HepG2 (cell line): Measurements from ENCODE around the gene PHF5A. TPM values are rescaled to one million over a fixed set of nuclear protein-coding genes. Genes with fewer than 3 reads are reported as not detected.

Experiments used
- ARNT2 ChIP-seq: sonication (generic); formaldehyde crosslinking; IDR thresholded peaks from 2 replicates; pipeline ENCODE4 v1.8.0; 2022; ENCODE audit warnings: mild to moderate bottlenecking, low read depth, missing genetic modification reagents, moderate library complexity
- DNMT1 ChIP-seq: sonication (generic); formaldehyde crosslinking; IDR thresholded peaks from 2 replicates; pipeline ENCODE4 v1.5.1; 2020; ENCODE audit warnings: mild to moderate bottlenecking, missing genetic modification reagents
- DR1 ChIP-seq: sonication (generic); formaldehyde crosslinking; IDR thresholded peaks from 2 replicates; pipeline ENCODE4 v1.8.0; 2021; ENCODE audit warnings: mild to moderate bottlenecking, missing genetic modification reagents, inconsistent platforms
- DZIP1 ChIP-seq: sonication (generic); formaldehyde crosslinking; IDR thresholded peaks from 2 replicates; pipeline ENCODE4 v1.5.0; 2020; ENCODE audit warnings: mild to moderate bottlenecking, missing genetic modification reagents
- FOXK2 ChIP-seq: fragments of 450-650 bp; IDR thresholded peaks from 2 replicates; pipeline ENCODE4 v1.6.1; 2016
- FOXO4 ChIP-seq: sonication (generic); formaldehyde crosslinking; conservative IDR thresholded peaks from 2 replicates; pipeline ENCODE4 v1.8.1; 2023; ENCODE audit warnings: missing genetic modification reagents
- GMEB2 ChIP-seq: IDR thresholded peaks from 2 replicates; pipeline ENCODE4 v1.6.1; 2016; ENCODE audit warnings: missing biosample characterization, missing genetic modification reagents, low read depth
- HINFP ChIP-seq: sonication (generic); formaldehyde crosslinking; IDR thresholded peaks from 2 replicates; pipeline ENCODE4 v1.4.0; 2020; ENCODE audit warnings: low read depth, mild to moderate bottlenecking, missing genetic modification reagents
- HMG20A ChIP-seq: IDR thresholded peaks from 2 replicates; pipeline ENCODE4 v1.6.1; 2016; ENCODE audit warnings: borderline replicate concordance
- KLF13 ChIP-seq: sonication (generic); formaldehyde crosslinking; IDR thresholded peaks from 2 replicates; pipeline ENCODE4 v1.4.0; 2020; ENCODE audit warnings: mild to moderate bottlenecking, missing genetic modification reagents
- NCOA5 ChIP-seq: sonication (generic); formaldehyde crosslinking; IDR thresholded peaks from 2 replicates; pipeline ENCODE4 v1.4.0; 2020; ENCODE audit warnings: missing genetic modification reagents
- ONECUT2 ChIP-seq: sonication (generic); formaldehyde crosslinking; IDR thresholded peaks from 2 replicates; pipeline ENCODE4 v1.4.0; 2020; ENCODE audit warnings: missing genetic modification reagents
- PCBP1 ChIP-seq: fragments of 200-400 bp; formaldehyde crosslinking; IDR thresholded peaks from 2 replicates; pipeline ENCODE4 v1.6.1; 2017; ENCODE audit warnings: mild to moderate bottlenecking, low read depth, low read length, borderline replicate concordance
- RFX3 ChIP-seq: IDR thresholded peaks from 2 replicates; pipeline ENCODE4 v1.6.1; 2016; ENCODE audit warnings: missing biosample characterization, missing genetic modification reagents
- ZNF205 ChIP-seq: IDR thresholded peaks from 2 replicates; pipeline ENCODE4 v1.6.1; 2018; ENCODE audit warnings: missing biosample characterization, missing genetic modification reagents
- ZNF556 ChIP-seq: sonication (generic); formaldehyde crosslinking; IDR thresholded peaks from 2 replicates; pipeline ENCODE4 v1.4.0; 2020; ENCODE audit warnings: mild to moderate bottlenecking, missing genetic modification reagents, borderline replicate concordance
- ZNF652 ChIP-seq: IDR thresholded peaks from 2 replicates; pipeline ENCODE4 v1.6.1; 2016; ENCODE audit warnings: low read depth, borderline replicate concordance
- ZNF670 ChIP-seq: sonication (generic); formaldehyde crosslinking; IDR thresholded peaks from 2 replicates; pipeline ENCODE4 v1.8.0; 2022; ENCODE audit warnings: mild to moderate bottlenecking, missing genetic modification reagents, borderline replicate concordance
- ZNF713 ChIP-seq: sonication (generic); formaldehyde crosslinking; IDR thresholded peaks from 2 replicates; pipeline ENCODE4 v1.4.0; 2020; ENCODE audit warnings: mild to moderate bottlenecking, missing genetic modification reagents
- ZSCAN22 ChIP-seq: sonication (generic); formaldehyde crosslinking; IDR thresholded peaks from 2 replicates; pipeline ENCODE4 v1.4.0; 2020; ENCODE audit warnings: mild to moderate bottlenecking, missing genetic modification reagents
- polyA plus RNA-seq, 8 experiments: library from polyadenylated mRNA; depleted of rRNA in 3 of 8; stranded (reverse) in 7 of 8; unstranded in 1 of 8; fragments of >200 nt; fragmentation: Illumina TruSeq in 4 of 8; extraction: Trizol in 4 of 8; gene quantifications; 2 replicates each; pipeline versions ENCODE4 v1.2.1 to v1.2.3, GENCODE V29; 2011 to 2016; ENCODE audit warnings: low read depth in 4 of 8, missing spikeins in 1 of 8, mixed read lengths in 1 of 8; ENCODE audit not compliant: insufficient read depth in 1 of 8
- total RNA-seq, 5 experiments: library from RNA; depleted of rRNA; stranded (reverse); fragments of >200 nt; fragmentation: Illumina TruSeq; extraction: Trizol; gene quantifications; 2 replicates each; pipeline ENCODE4 v1.2.3, GENCODE V29; 2016; ENCODE audit warnings: low read depth in 1 of 5

Gene PHF5A
- total and polyA plus RNA-seq, 2 of the 13 experiments (the other 11 are each of a cell fraction or from before 2014, with no cell fraction given), result 56.6 to 105 TPM

GRCh38 chr22:41446639-41447434 lies 21.7 kb downstream of the PHF5A start, which contains the start of gene TOB2 (continued):
- peak; percentile 98 for TF ChIP-seq ARNT2 (CRISPR knock-in tag)
- peak; percentile 74; the same call in 1 of the 2 replicates for TF ChIP-seq ONECUT2 (CRISPR knock-in tag)
- TF ChIP-seq HMG20A, result no peak
- peak; percentile 65; the same call in 1 of the 2 replicates for TF ChIP-seq DZIP1 (CRISPR knock-in tag)
- peak; percentile 97 for TF ChIP-seq DR1 (CRISPR knock-in tag)
- no peak for TF ChIP-seq ZSCAN22 (CRISPR knock-in tag)
- no peak for TF ChIP-seq GMEB2
- 0 out of 2 replicates have a peak, but pooled peaks have one; percentile 23 for TF ChIP-seq KLF13
- no peak for TF ChIP-seq ZNF713 (CRISPR knock-in tag)
- TF ChIP-seq NCOA5 (CRISPR knock-in tag), result no peak; the same call in none of the 2 replicates
- TF ChIP-seq RFX3 (CRISPR knock-in tag), result peak; percentile 81
- TF ChIP-seq ZNF556 (CRISPR knock-in tag), result peak; percentile 97
- TF ChIP-seq ZNF670, result peak; percentile 86; the same call in 1 of the 2 replicates
- TF ChIP-seq FOXK2, result no peak
- peak; percentile 58; the same call in 1 of the 2 replicates for TF ChIP-seq FOXO4 (CRISPR knock-in tag)
- no peak; the same call in 1 of the 2 replicates for TF ChIP-seq HINFP (CRISPR knock-in tag)
- TF ChIP-seq ZNF652 (CRISPR knock-in tag), result peak; percentile 42; the same call in 1 of the 2 replicates
- peak; percentile 100 for TF ChIP-seq PCBP1
- peak; percentile 94 for TF ChIP-seq DNMT1 (CRISPR knock-in tag)
- peak; percentile 93 for TF ChIP-seq ZNF205
